ENCODE data around the gene MYO1A. TPM values are rescaled to one million over a fixed set of nuclear protein-coding genes. Genes with fewer than 3 reads are reported as not detected.

Gene MYO1A
- total RNA-seq, 1 experiment from 2014 or later, result 0.31 TPM

DNA sequence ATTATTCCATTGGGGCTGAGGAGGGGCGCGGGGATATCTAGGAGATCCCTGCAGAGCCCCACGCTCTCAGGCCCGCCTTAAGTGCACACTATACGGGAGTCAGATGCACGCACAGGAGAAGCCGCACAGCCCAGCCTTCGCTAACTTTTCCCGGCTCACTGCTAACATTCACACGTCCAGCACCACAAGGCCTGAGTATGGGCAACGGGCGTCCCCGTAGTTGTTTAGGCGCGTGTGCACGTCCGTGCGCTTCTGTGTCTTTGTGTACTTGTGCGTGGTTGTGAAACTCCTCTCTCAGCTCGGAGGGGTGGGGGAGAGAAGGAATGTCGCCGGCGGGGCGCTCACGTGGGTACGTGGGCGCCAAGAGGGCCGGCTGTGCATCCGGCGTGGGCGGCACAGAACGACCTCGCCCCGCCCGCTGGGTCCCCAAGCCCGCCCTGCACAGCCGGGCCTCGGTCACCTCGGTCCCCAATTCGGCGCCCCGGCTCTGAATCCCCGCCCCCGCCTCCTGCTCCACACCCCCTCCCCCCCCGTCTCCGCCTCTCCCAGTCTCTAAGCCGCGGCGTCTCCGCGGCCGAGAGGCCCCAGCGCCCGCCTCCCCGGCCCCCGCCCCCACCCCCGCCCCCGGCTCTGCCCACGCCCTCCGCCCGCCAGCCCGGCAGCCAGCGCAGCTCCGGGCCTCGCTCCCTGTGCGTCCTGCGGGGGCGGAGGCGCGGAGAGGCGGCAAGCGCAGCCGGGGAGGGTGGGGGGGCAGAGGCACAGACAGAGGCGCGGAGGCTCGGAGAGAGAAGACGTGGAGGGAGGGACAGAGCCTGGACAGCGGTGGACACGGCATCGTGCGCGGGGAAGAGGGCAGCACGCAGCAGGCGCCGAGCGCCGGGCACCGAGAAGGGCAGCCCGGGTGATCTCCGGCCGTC lies 38.7 kb upstream of the MYO1A start, which contains the start of gene NAB2:
NAB2 (plus strand) TSS at position 761 of the 917 bp plus-strand sequence. CDS start 158 bp downstream, outside the sequence.
- CTCF ChIA-PET, result interaction anchor here (0.6 to 4.5 kb wide), 9 partner anchors 10 to 106 kb away, joined by 3 to 49 read pairs (median 5); partner anchors contain the start of genes LRP1, NEMP1 and STAT6
- peaks cover 60% of the 10 kb centered on the region for H3K4me1 Mint-ChIP-seq (ENCODE audit: low read depth, unreplicated experiment)
- H3K9me3 Mint-ChIP-seq (ENCODE audit: low read depth, unreplicated experiment), result no peaks in the 10 kb centered on the region
- H3K36me3 Mint-ChIP-seq (ENCODE audit: insufficient read depth, unreplicated experiment), result peaks cover 75% of the 10 kb centered on the region
- peak within 1 kb of the TSS; percentile 91 for H3K4me3 Mint-ChIP-seq (ENCODE audit: low read depth, unreplicated experiment)
- H3K27me3 Mint-ChIP-seq (ENCODE audit: unreplicated experiment), result no peaks in the 10 kb centered on the region
- peak within 1 kb of the TSS; percentile 94 for H3K27ac Mint-ChIP-seq (ENCODE audit: unreplicated experiment)
- TF ChIP-seq, protein P1, sequence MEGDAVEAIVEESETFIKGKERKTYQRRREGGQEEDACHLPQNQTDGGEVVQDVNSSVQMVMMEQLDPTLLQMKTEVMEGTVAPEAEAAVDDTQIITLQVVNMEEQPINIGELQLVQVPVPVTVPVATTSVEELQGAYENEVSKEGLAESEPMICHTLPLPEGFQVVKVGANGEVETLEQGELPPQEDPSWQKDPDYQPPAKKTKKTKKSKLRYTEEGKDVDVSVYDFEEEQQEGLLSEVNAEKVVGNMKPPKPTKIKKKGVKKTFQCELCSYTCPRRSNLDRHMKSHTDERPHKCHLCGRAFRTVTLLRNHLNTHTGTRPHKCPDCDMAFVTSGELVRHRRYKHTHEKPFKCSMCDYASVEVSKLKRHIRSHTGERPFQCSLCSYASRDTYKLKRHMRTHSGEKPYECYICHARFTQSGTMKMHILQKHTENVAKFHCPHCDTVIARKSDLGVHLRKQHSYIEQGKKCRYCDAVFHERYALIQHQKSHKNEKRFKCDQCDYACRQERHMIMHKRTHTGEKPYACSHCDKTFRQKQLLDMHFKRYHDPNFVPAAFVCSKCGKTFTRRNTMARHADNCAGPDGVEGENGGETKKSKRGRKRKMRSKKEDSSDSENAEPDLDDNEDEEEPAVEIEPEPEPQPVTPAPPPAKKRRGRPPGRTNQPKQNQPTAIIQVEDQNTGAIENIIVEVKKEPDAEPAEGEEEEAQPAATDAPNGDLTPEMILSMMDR (IDR thresholded peaks at IDR 0.05; ENCODE audit: unreplicated experiment), result no peak
- no TSS peak for BruUV-seq (replicated peaks)
- intact Hi-C loops (cut with micrococcal nuclease; ENCODE audit: unreplicated experiment), result loop anchor here (2.0 kb wide), 1 partner anchor 22 kb away; the partner anchor contains the start of gene STAT6
- DNase-seq, result peak; percentile 97

DNA sequence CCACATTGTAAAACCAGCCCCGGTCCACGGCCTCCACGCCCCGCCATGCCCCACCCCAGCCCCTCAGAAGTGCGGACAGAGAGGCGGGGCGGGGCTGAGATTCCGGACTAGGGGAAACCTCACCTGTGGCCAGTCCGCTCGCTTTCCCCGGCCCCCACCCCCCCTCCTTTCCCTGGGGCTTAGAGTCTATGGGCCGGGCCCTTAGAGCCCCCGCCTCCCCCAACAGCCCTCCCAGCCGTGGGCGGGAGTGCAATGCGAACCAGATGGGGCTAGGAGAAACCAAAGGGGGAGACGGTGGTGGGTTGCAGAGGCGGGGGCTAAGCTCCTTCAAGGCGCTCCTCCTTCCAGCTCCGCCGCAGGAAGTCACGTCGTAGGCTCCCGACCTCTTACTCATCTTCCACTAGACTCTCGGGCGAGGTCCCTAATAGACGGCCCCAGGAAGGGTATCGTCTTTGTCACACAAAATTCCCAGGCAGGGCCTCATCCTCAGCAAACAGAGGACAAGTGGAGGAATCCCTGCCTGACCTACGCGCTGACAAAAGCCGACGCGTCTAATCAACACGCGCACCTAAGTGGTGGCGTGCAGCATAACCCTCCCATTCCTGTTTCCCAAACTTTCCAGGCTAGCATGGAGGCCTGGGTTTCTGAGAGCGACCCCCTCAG lies 37.9 kb upstream of the MYO1A start:
- peak; percentile 83 for DNase-seq
- TF ChIP-seq, protein P1 (IDR thresholded peaks at IDR 0.05; ENCODE audit: unreplicated experiment), result no peak
- Mint-ChIP-seq H3K4me3 (ENCODE audit: low read depth, unreplicated experiment) (peak overlapping the region; percentile 91), H3K9me3 (ENCODE audit: low read depth, unreplicated experiment) (no peaks in the 10 kb centered on the region), H3K27ac (ENCODE audit: unreplicated experiment) (peak overlapping the region; percentile 94), H3K4me1 (ENCODE audit: low read depth, unreplicated experiment) (peaks cover 52% of the 10 kb centered on the region), H3K36me3 (ENCODE audit: insufficient read depth, unreplicated experiment) (peaks cover 68% of the 10 kb centered on the region), H3K27me3 (ENCODE audit: unreplicated experiment) (no peaks in the 10 kb centered on the region)
- TSS peak; percentile 73 for BruUV-seq (replicated peaks)
- CTCF ChIA-PET, result interaction anchor here (0.6 to 4.5 kb wide), 7 partner anchors 9 to 107 kb away, joined by 3 to 49 read pairs (median 5); partner anchors contain the start of genes LRP1, NEMP1 and STAT6
- intact Hi-C loops (cut with micrococcal nuclease; ENCODE audit: unreplicated experiment), result loop anchor here (2.0 kb wide), 1 partner anchor 23 kb away; the partner anchor contains the start of gene STAT6

DNA sequence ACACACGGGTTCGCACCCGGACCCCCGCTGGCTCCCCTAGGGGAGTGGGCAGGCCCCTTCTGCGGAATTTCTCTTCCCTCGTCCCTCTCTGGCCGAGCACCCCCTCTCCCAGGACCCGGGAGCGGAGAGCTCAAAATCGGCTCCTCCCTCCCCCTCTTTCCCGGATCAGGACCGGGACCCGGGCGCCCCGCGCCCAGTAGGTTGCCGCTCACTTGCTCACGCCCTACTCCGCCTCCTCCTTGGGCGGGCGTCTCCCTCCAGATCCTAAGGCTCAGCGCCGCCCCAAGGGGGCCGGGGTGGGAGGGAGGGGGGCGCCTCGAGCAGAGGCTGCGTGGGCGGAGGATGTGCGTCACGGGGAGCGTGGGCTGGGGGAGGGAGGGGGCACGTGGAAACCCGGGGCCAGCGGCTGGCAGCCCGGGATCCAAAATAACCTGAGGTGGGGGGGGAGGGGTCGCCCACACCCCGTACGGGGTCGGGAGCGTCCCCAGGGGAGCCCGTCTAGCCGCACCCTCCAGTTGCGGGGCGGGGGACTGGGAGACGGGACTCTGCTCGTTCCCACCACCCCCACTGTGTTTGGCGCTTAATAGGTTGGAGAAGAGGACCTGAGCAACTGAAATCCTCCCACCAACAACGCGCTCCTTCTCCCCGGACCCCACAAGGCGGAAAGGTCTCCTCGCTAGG lies 37.2 kb upstream of the MYO1A start:
- peak; percentile 79 for DNase-seq
- intact Hi-C loops (cut with micrococcal nuclease; ENCODE audit: unreplicated experiment), result no loop called here
- H3K27ac Mint-ChIP-seq (ENCODE audit: unreplicated experiment), result peak overlapping the region; percentile 94
- CTCF ChIA-PET, result interaction anchor here (0.6 to 4.5 kb wide), 7 partner anchors 8 to 41 kb away, joined by 3 to 49 read pairs (median 4); partner anchors contain the start of genes LRP1, NEMP1 and STAT6
- TF ChIP-seq, protein P1 (IDR thresholded peaks at IDR 0.05; ENCODE audit: unreplicated experiment), result no peak
- no peaks in the 10 kb centered on the region for H3K9me3 Mint-ChIP-seq (ENCODE audit: low read depth, unreplicated experiment)
- BruUV-seq (replicated peaks), result no TSS peak
- no peaks in the 10 kb centered on the region for H3K27me3 Mint-ChIP-seq (ENCODE audit: unreplicated experiment)
- peaks cover 61% of the 10 kb centered on the region for H3K36me3 Mint-ChIP-seq (ENCODE audit: insufficient read depth, unreplicated experiment)
- H3K4me1 Mint-ChIP-seq (ENCODE audit: low read depth, unreplicated experiment), result peaks cover 49% of the 10 kb centered on the region
- peak overlapping the region; percentile 91 for H3K4me3 Mint-ChIP-seq (ENCODE audit: low read depth, unreplicated experiment)
